ENCODE measurements around the gene LCN12. TPM values are rescaled to one million over a fixed set of nuclear protein-coding genes. Genes with fewer than 3 reads are reported as not detected.

LCN12 gene
- total RNA-seq, 1 experiment from 2014 or later, result 4.2 TPM

DNA sequence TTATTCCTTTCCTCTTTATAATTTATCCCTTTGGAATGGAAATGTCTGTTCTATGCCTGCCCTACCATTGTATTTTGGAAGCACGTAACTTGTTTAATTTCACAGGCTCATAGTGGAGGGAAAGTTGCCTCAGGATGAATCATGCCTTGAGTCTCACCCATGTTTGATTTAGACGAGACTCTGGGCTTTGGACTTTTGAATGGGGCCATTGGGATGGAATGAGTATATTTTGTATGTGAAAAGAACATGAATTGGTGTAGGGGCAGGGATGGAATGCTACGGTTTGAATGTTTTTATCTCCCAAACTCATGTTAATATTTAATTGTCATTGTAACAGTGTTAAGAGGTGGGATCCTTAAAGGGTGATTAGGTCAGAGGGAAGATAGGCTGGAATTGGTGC is 17.8 kb upstream of the LCN12 start:
- ATAC-seq (no peak), DNase-seq (ENCODE audit: low read depth, low spot score) (no peak)
- Histone ChIP-seq H3K27me3 (ENCODE audit: insufficient read depth, low read length) (no peaks in the 10 kb centered on the region), H3K36me3 (ENCODE audit: control insufficient read depth in 1 of 2, insufficient read depth in 2 of 2, low read length in 2 of 2) (0 out of 4 replicates have a peak, but pooled peaks cover 0 to 4% of the 10 kb centered on the region in 2 experiments), H2AFZ (ENCODE audit: low read depth, low read length, poor library complexity, severe bottlenecking) (no peak overlapping the region), H3K79me2 (ENCODE audit: insufficient read depth, low read length) (no peaks in the 10 kb centered on the region), H3K27ac (ENCODE audit: low read depth, low read length) (no peak overlapping the region), H3K4me1 (ENCODE audit: control insufficient read depth in 1 of 2, insufficient read depth in 2 of 2, low read length in 2 of 2) (no peaks in the 10 kb centered on the region), H4K20me1 (ENCODE audit: insufficient read depth) (no peaks in the 10 kb centered on the region), H3K4me3 (replicated peaks in 1 of 2; ENCODE audit: low read depth in 1 of 2, low read length in 2 of 2) (no peak overlapping the region), H3K4me2 (ENCODE audit: low read length) (no peak overlapping the region), H3K9me2 (ENCODE audit: insufficient read depth) (no peaks in the 10 kb centered on the region), H3K9me3 (ENCODE audit: control insufficient read depth in 1 of 2, insufficient read depth in 1 of 2, low read depth in 1 of 2, low read length in 2 of 2) (no peaks in the 10 kb centered on the region), H3K9ac (ENCODE audit: low read length) (no peak overlapping the region)
- ChIA-PET RAD21 (ENCODE audit: low non-redundant PET in 1 of 2, low total read pairs in 2 of 2, uncharacterized antibody in 2 of 2, unreplicated experiment in 2 of 2) (no interaction called here), CTCF (no interaction called here), POLR2A (no interaction called here)
- intact Hi-C loops (cut with micrococcal nuclease), result no loop called here
- TF ChIP-seq, protein P1, sequence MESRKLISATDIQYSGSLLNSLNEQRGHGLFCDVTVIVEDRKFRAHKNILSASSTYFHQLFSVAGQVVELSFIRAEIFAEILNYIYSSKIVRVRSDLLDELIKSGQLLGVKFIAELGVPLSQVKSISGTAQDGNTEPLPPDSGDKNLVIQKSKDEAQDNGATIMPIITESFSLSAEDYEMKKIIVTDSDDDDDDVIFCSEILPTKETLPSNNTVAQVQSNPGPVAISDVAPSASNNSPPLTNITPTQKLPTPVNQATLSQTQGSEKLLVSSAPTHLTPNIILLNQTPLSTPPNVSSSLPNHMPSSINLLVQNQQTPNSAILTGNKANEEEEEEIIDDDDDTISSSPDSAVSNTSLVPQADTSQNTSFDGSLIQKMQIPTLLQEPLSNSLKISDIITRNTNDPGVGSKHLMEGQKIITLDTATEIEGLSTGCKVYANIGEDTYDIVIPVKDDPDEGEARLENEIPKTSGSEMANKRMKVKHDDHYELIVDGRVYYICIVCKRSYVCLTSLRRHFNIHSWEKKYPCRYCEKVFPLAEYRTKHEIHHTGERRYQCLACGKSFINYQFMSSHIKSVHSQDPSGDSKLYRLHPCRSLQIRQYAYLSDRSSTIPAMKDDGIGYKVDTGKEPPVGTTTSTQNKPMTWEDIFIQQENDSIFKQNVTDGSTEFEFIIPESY (IDR thresholded peaks at IDR 0.05; ENCODE audit: extremely low read depth, insufficient replicate concordance, low read length), result no peak
- TF ChIP-seq EGR1 (IDR thresholded peaks at IDR 0.05; ENCODE audit: low read depth) (no peak), ELF1 (IDR thresholded peaks at IDR 0.05; ENCODE audit: borderline replicate concordance, low read depth) (no peak), ZNF274 (IDR thresholded peaks at IDR 0.05; ENCODE audit: low read depth, low read length) (no peak), YY1 (IDR thresholded peaks at IDR 0.05; ENCODE audit: extremely low read depth, insufficient replicate concordance, low read depth, low read length) (no peak), SIN3A (IDR thresholded peaks at IDR 0.05; ENCODE audit: low read depth) (no peak), EZH2 (IDR thresholded peaks at IDR 0.05) (no peak), CEBPB (IDR thresholded peaks at IDR 0.05; ENCODE audit: low read depth) (no peak), TCF7L2 (IDR thresholded peaks at IDR 0.05; ENCODE audit: borderline replicate concordance, extremely low read depth, insufficient read depth, insufficient read length) (no peak), CBX3 (IDR thresholded peaks at IDR 0.05; ENCODE audit: low read depth) (no peak)
- TF ChIP-seq, protein P2, sequence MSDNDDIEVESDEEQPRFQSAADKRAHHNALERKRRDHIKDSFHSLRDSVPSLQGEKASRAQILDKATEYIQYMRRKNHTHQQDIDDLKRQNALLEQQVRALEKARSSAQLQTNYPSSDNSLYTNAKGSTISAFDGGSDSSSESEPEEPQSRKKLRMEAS (IDR thresholded peaks at IDR 0.05), result no peak
- BruUV-seq (replicated peaks), result no TSS peak
